Stimulated activated CD4-positive, alpha-beta T cell treated with anti-CD3 and anti-CD28 coated beads, Interleukin-12 subunit alpha, Interleukin-12 subunit beta, amount 100 ng/mL, for 24 hours (primary cell): Measurements from ENCODE around the gene HSD17B2.

Experiments
- DNase-seq, 2 experiments: peaks; one replicate each; pipeline ENCODE4 v3.0.0-alpha.2; 2020; ENCODE audit warnings: low read depth in 2 of 2

The HSD17B2 gene

DNA sequence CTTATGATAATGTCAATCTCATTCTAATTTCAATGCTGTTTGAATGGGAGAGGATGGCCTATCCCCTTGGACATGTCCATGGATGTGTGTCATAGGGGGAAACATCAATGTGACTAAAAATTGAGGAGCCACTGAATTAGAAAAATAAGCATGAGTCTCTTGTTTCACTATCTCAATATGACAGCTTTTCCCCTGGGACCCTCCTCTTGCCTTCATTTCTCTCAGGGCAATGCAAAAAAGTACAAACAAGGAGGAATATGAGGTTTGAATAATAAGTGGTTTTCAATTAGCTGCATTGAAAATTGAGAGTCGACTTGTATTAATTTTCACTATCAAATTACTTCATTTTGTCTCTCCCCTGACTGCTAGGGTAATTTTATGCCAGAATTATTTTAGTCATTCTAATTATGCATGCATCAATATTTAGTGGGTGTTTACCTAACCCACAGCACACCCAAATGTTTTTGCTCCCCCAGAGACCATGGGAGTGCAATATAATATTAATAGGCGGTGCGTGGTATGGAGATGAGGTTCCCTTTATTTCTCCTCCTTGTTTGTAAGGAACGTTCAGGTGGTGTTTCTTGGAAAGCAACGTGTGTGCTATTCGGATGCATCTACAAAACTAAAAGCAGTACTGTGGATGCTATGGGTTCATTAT lies 17.0 kb upstream of the HSD17B2 start:
- DNase-seq = no peak

DNA sequence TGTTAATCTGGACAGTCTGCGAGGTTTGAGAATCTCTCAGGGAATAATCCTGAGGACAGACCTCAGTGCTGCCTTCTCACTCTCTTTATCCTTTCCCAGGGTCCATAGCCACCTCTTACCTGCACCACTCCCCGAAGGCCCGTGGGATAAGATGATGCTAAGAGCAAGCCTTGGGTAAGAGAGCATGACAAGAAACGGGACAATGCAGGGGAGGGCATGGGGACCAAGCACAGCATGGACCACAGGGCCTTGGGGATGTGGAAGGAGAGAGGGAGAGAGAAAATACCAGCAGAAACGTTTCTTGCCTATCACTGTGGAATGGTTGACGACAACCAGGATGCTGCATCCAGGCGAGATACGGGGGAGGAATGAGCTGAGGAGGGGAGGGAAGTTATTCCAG lies 15.5 kb upstream of the HSD17B2 start:
- no peak for DNase-seq

DNA sequence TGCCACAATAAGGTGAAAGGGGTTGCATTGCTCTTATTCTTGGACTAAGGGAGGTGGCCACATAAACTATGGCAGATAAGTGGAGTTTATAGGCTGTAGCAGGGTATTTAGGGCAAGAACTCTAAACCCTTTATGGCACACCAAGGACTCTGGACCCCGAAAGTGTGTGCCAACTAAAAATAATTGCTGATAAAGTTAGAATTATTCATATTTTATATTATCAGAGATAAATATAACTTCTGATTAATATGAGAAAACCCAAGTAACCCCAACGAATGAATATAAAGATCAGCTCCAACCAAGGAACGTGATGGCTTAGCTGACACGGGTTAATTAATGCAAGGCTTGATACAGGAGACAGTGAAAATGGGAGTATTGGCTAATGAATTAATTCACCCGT lies 15.0 kb upstream of the HSD17B2 start:
- no peak for DNase-seq

DNA sequence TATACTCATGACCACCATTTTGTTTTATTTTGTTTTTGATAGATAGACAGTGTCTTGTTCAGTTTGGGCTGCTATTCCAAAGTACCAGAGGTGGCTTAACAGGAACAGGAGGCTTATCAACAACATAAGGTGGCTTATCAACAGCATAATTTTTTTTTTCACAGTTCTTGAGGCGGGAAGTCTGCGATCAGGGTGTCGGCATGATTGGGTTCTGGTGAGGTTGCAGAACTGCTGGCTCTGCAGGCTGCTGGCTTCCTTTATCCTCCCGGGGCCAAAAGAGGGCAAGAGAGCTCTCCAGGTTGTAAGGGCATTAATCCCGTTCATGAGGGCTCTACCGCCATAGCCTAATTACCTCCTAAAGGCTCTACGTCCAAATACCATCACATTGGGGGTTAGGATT lies 11.8 kb upstream of the HSD17B2 start:
- DNase-seq = no peak

DNA sequence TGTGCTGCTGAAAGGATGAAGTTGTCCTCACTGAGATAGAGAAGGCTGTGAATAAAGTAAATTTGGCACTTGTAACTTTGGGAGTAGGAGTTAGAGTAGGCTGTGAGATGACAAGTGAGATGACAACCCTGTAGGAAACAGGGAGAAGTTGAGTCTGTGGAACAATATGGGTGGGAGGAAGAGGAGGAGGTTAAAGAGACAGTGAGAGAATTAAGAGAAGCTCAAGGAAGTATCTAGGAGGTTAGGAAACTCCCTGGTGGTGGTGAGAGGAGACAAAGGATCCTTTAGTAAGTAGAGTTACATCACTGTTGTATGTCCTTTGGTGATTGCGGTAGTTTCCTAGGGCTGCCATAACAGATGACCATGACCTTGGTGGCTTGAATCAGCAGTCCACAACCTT lies 10.7 kb upstream of the HSD17B2 start:
- DNase-seq = no peak

DNA sequence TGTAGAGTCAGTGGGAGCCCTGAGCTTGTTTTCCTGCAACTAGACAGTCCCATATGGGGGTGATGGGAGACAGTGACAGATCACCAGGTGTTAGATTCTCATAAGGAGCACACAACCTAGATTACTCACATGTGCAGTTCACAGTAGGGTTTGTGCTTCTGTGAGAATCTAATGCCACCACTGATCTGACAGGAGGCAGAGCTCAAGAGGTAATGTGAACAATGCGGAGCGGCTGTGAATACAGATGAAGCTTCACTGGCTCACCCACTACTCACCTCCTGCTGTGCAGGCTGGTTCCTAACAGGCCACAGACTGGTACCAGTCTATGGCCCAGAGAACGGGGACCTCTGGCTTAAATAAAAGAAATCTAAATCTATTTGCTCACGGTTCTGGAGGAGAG lies 10.2 kb upstream of the HSD17B2 start:
- DNase-seq = no peak

DNA sequence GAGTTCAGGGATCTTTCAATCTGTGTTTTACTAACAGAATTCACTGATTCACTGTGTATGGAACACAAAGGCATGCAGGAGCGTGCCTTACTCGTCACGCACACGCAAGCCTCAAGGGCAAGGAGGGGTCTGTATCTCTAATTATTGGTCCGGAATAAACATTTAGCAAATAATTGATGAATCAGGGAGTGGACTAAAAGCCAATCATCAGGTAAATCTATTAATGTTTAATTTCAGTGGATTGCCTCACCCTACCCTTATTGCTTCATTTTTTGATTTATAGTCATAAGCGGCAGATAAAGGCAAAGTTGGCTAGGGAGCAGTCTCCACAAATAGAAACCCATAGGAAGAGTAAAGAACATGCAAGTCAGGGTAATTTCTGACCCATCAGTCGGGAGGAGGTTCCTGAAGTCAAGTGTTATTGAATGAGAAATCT lies 7.4 kb upstream of the HSD17B2 start:
- no peak for DNase-seq

DNA sequence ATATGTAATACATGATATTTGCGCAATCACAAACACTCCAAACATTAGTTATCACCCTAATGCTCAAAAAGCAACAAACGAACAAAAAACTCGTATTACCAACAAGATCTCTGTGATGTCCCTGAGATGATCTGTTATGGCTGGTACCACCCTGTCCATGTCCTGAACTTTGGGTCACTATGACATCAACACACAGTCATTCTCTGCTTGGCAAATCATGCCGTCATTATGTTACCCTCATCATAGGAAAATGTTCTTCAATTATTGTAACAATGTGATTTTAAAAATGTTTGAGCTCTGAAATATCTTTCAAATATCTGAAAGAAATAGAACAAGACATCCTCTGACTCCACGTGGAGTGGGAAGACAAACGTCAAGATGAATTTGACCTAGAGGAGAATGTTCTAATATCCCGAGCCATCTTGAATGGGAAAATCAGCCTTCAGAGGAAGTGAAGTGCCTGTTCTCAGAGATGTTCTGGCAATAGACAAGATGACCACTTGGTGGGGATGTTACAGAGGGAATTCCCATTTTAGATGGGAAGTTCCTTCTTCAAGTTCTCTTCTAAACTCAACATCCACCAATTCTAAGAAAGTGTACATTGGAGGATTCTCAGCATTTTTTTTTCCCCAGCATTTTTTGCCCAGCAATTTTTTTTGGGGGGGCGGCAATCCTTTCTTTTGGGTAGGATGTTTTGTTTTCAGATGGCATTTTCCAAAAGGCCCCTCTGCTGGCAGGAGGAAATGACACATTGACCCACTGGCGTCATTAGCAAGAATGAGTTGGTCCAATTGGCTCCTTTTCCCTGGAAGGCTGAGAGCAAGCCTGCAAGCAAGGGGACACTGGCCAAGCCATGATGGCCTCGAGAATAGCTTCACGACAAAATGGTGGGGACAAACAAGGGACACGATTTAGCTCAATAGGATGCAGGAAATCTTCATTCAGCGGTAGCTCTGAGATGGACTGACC lies 3.7 kb upstream of the HSD17B2 start:
- no peak for DNase-seq

DNA sequence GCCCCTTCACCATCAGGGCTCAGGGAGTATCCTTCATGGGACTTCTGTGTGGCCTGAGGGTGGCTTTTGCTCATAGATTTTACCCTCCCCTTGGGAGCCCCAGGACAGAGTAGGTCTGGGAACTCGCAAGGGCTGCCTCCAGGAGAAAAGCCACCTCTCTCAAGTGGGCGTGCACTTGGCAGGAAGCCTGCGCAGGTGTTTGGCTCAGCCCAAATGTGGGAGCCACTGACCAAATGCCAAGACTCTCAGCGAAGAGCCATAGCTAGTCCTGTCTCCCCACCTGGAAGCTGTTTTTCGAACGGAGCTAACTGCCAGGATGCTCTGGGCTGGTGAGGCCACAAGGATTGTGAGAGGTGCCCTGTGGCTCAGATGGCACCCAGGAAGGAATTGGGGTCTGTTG lies 2.0 kb upstream of the HSD17B2 start:
- DNase-seq = no peak

DNA sequence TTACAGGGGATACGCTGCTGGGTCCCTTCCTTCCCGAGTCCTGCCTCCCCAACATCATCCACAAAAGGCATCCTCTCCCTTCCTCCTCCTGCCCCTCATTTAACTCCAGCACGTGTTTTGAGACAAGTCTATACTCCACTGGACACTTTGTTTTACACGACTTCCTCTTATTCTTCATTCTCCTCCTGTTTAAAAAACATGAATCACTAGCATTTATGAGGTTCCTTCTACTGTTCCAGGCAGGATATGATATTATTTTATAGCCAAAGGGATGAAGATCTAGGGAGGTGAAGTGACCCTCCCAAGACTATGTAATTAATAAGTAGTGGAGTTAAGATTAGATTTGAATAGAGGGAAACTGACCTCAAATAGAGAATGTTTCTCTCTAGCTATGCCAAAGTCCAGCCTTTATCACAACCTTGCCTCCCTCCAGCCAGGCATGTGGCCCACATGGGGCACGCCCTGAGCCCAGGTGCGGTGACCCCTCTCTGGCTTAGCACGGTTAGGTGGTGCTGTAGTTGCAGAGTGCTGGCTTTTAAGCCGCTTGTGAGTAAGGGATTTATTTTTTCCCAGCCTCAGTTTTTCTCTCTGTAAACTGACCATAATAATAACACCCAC lies 1.3 kb upstream of the HSD17B2 start:
- no peak for DNase-seq

DNA sequence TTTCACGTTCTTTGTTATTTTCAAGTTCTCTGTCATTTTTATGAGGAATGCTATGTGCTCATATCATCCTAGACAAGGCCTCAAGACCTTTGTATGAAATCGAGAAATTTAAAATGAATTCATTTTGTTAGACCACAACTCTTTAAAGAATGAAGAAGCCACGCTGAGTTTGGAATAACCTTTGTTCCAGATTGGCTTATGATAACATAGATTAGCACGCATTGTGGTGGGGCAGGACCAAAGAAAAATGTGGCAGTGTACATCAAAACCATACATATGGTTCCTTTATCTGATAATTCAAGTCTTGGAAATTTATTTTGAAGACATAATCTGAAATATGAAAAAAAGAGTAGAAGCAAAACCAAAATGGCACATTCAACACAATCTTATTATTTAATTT lies 2.2 kb downstream of the HSD17B2 start:
- no peak for DNase-seq

DNA sequence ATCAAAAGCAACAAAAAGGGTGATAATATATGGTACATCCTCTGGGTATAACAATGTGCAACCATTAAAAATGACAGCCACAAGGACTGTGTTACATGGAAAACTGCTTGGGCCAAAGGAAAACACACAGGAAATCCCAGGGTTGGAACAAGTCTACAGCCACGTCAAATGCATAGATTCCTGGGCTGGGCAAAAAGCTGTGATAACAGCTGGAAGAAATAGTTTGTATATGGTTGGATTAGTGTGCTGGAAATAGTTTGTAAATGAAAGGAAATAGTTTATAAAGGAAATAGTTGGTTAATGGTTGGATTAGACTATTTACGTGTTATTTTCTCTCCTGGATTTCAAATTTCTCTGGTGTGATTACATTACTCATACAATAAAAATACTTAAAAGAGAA lies 2.6 kb downstream of the HSD17B2 start:
- DNase-seq = no peak

DNA sequence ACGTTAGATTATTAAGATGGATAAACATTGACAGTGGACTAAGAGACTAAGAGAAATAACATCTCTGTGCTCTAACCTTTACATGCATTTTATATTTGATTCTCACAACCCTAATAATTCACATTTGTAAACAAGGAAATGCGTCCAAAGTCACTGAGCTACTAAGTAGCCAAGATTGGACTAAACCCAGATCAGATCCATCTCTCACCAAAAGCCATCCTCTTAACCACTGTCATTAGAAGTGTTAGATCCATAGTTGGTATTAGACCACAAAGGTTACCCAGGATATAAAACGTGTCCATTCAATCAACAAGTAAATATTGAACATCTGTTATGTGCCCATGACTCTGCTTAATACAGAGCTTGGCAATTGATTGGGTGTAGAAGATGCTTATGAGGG lies 5.2 kb downstream of the HSD17B2 start:
- DNase-seq = no peak

DNA sequence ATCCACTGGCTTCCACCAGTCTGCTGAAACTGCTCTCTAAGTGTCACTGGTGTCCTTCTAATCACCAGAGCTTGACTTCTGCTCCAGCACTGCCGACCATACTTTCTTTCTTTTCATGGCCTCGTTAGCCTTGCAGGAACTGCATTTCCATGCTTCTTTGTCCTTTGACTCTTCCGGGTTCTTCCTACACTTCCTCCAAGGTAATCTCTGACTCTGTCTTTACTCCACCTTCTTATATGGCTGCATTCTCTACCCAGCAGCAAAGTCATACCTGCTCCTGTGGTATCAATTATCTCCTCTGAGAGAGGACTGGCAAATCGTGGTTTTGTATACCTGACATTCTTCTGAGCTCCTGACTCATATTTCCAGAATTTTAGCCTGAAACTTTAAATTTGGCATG lies 6.5 kb downstream of the HSD17B2 start:
- DNase-seq = no peak

DNA sequence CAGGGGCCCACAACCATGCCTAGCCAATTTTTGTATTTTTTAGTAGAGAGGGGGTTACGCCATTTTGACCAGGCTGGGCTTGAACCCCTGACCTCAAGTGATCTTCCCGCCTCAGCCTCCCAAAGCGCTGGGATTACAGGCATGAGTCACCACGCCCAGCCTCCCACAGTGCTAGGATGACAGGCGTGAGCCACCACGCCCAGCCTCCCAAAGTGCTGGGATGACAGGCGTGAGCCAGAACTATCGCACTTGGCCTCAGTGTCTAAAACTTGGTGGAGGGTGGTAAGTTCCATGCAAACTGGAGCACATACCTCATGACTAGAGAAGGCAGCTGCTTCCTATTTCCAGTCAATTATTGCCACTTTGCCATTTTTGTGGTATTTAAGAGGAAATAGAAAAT lies 7.1 kb downstream of the HSD17B2 start:
- no peak for DNase-seq

DNA sequence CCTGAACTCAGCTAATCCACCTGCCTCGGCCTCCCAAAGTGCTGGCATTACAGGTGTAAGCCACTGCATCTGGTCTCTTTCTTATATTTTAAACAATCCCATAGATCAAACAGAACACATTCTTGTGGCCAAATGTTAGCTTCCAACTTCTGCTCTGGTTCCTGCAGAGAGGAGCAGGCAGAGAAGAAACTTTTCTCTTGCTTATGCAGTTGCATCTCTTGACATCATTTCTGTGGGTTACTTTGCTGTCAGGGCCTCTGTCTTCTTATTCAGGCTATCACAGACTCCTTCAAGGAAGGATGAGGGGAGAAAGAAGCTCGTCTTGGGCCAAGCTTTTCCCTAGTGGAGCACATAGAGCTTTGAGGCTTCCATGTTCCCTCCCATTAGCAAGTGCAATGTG lies 7.8 kb downstream of the HSD17B2 start:
- DNase-seq = no peak

DNA sequence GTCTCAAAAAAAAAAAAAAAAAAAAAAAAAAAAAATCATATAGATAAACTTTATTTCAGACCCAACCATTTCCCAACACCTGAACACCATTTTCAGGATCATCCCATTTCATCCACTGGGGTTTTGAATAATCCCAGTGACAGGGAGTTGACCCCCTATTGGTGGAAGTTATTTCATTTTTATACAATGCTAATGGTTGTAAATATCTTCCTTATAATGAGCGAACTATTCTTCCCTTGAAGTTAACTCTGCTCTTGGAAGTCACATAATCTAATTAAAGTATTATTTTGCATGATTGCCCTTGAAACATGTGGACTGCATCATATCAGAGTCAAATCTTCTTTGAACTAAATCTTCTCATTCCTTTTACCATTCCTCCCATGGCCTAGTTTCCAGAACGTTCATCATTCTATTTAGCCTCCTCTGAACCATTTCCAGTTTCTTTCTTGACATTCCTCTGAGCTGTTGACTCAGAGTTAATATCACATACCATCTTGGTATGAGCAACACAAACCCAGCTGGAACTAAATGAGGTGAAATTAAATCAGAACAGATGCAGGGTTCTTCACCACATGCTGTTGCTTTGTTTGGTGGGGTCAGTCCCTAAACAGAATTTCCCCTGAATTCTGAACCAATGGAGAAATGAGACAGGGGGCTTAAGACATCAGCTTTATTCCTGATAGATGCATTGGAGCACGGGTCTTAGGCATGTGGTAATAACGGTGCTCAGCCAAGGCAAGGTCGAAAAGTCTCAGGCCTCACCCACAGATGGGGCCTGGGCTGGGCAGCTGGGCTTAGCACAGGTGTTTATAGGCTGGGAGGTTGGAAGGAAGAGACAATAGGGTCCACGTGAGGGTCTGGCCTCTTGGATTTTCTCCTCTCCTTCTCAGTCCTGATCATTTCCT lies 8.9 kb downstream of the HSD17B2 start:
- DNase-seq = no peak

DNA sequence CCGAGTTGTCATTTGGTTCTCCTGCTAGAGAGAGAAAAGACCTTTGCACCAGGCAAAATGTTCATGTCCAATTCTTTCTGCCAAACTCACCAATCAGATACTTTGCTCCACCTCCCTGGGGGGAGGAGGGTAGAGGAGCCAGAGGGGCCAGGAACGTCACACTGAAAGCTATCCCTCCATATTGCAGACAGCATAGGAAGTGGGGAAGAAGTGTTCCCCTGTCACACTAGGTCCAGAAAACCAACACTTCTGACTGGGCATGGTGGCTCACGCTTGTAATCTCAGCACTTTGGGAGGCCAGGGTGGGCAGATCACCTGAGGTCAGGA lies 9.5 kb downstream of the HSD17B2 start:
- no peak for DNase-seq

DNA sequence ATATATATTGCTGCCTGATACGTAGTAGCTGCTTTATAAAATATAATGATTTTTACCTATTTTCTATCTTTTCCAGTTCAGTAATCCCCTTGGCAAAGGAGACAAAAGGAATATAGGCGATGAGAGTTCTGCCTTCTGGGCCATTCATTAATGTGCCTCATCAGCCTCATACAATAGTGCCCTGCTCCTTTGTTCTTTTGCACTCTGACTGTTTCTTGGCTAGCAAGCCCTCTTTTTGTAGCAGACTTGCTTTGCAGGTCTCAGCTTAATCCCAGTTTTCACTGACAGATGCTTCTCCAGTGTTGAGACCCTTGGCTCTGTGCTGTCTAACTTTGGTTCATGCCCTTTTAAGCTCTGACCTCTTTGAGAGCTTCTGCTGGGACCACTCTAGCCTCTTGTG lies 10.4 kb downstream of the HSD17B2 start:
- DNase-seq = no peak

DNA sequence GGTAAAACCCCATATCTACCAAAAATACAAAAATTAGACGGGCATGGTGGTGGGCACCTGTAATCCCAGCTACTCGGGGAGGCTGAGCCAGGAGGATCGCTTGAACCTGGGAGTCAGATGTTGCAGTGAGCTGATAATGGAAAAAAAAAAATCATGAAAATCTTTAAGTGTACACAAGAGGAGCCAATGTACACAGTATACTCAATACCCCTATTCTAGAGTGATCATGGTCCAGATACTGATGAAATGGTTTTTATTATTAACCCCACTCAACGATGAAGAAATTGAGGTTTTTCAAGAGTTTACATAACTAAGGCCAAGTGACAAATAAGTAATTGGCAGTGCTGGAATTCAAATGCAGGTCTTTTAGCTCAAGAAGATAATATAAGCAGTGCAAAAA lies 11.5 kb downstream of the HSD17B2 start:
- no peak for DNase-seq

DNA sequence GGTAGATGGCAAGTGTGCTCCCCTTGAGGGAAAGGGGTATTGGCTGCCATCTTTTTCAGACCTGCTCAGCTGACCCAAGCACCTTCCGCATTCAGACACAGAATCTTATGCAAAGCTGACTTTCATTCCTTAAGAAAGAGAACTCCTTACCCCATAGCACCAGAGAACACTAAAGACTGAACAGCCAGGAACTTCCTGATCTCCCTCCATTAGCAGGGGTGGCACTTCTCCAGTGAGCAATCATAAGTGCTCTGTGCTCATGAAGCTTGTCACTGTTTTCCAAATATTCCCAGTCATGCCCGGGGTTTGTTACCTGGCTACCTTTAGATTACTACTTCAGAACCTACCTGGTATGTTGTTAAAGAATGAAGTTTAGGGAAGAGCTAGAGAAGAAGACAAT lies 11.9 kb downstream of the HSD17B2 start:
- no peak for DNase-seq

DNA sequence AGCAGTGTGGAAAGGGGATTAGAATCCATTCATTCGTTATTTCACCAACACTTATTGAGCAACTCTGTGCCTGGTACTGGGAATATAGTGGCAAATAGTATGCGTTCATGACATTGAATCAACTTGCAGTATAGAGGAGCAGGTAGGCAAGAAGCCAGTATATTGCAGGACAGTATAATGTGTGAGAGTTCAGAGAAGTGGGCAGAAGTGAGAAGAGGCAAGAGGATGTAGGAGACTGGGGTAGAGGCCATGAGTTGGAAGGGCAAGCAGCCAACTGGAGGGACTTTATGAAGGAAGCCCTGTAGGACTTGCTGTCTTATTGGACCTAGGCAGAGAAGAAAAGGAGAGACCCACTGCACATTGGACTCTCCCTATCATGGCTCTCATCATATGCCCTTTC lies 12.3 kb downstream of the HSD17B2 start:
- no peak for DNase-seq
